ENCODE data around the gene COG5. TPM values are rescaled to one million over a fixed set of nuclear protein-coding genes. Genes with fewer than 3 reads are reported as not detected.

COG5 gene
- total and polyA plus RNA-seq, 9 of the 15 experiments (the other 6 are each of a cell fraction or from before 2014, with no cell fraction given): 15.3 to 75.1 (median 56.4) TPM

DNA sequence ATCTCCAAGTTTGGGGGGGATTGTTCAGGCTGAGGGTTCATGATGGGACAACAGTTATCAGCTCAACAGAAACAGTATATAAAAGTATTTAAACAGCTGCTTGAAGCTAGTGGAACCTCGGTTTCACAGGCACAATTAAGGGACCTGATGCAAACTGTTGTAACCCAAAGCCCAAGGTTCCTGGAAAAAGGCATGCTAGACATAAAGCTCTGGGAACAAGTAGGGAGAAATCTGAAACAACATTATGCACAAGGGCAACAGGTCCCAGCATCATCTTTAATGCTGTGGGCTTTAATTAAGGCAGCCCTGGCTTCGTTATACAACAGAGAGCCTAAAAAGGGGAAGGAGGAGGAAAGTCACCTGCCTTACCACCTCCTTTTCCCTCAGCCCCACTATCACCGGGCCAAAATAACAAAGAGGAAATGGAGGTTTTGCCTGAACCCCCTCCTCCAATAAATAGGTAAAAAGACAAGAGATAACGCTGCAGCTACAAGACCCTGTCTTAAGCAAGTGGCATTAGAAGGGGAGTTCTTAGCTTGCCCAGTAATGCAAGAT, 177.1 kb downstream of the COG5 start (continued):
- TF ChIP-seq, protein P1, sequence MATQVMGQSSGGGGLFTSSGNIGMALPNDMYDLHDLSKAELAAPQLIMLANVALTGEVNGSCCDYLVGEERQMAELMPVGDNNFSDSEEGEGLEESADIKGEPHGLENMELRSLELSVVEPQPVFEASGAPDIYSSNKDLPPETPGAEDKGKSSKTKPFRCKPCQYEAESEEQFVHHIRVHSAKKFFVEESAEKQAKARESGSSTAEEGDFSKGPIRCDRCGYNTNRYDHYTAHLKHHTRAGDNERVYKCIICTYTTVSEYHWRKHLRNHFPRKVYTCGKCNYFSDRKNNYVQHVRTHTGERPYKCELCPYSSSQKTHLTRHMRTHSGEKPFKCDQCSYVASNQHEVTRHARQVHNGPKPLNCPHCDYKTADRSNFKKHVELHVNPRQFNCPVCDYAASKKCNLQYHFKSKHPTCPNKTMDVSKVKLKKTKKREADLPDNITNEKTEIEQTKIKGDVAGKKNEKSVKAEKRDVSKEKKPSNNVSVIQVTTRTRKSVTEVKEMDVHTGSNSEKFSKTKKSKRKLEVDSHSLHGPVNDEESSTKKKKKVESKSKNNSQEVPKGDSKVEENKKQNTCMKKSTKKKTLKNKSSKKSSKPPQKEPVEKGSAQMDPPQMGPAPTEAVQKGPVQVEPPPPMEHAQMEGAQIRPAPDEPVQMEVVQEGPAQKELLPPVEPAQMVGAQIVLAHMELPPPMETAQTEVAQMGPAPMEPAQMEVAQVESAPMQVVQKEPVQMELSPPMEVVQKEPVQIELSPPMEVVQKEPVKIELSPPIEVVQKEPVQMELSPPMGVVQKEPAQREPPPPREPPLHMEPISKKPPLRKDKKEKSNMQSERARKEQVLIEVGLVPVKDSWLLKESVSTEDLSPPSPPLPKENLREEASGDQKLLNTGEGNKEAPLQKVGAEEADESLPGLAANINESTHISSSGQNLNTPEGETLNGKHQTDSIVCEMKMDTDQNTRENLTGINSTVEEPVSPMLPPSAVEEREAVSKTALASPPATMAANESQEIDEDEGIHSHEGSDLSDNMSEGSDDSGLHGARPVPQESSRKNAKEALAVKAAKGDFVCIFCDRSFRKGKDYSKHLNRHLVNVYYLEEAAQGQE (IDR thresholded peaks at IDR 0.05; ENCODE audit: borderline replicate concordance): no peak
- TF ChIP-seq, protein P1 (CRISPR knock-in tag; IDR thresholded peaks at IDR 0.05; ENCODE audit: low read depth): no peak
- TF ChIP-seq ZNF12 (CRISPR knock-in tag; IDR thresholded peaks at IDR 0.05) (no peak), L3MBTL2 (IDR thresholded peaks at IDR 0.05) (no peak), SREBF1 (IDR thresholded peaks at IDR 0.05; ENCODE audit: borderline replicate concordance, low read depth, low read length) (no peak), ATF7 (IDR thresholded peaks at IDR 0.05) (peak; percentile 35; the same call in 1 of the 2 replicates), PHF20 (IDR thresholded peaks at IDR 0.05; ENCODE audit: partially characterized antibody) (no peak), POLR3G (IDR thresholded peaks at IDR 0.05; ENCODE audit: extremely low read depth, insufficient read length, insufficient replicate concordance) (no peak), TRIM24 (IDR thresholded peaks at IDR 0.05) (peak in 1 of 2 experiments; percentile 54; a peak in 1 of 4 replicates), MCM3 (IDR thresholded peaks at IDR 0.05) (no peak), ZNF431 (CRISPR knock-in tag; IDR thresholded peaks at IDR 0.05) (no peak)
- TF ChIP-seq, protein P2, sequence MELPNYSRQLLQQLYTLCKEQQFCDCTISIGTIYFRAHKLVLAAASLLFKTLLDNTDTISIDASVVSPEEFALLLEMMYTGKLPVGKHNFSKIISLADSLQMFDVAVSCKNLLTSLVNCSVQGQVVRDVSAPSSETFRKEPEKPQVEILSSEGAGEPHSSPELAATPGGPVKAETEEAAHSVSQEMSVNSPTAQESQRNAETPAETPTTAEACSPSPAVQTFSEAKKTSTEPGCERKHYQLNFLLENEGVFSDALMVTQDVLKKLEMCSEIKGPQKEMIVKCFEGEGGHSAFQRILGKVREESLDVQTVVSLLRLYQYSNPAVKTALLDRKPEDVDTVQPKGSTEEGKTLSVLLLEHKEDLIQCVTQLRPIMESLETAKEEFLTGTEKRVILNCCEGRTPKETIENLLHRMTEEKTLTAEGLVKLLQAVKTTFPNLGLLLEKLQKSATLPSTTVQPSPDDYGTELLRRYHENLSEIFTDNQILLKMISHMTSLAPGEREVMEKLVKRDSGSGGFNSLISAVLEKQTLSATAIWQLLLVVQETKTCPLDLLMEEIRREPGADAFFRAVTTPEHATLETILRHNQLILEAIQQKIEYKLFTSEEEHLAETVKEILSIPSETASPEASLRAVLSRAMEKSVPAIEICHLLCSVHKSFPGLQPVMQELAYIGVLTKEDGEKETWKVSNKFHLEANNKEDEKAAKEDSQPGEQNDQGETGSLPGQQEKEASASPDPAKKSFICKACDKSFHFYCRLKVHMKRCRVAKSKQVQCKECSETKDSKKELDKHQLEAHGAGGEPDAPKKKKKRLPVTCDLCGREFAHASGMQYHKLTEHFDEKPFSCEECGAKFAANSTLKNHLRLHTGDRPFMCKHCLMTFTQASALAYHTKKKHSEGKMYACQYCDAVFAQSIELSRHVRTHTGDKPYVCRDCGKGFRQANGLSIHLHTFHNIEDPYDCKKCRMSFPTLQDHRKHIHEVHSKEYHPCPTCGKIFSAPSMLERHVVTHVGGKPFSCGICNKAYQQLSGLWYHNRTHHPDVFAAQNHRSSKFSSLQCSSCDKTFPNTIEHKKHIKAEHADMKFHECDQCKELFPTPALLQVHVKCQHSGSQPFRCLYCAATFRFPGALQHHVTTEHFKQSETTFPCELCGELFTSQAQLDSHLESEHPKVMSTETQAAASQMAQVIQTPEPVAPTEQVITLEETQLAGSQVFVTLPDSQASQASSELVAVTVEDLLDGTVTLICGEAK (IDR thresholded peaks at IDR 0.05): no peak
- TF ChIP-seq, protein P2 (CRISPR knock-in tag; IDR thresholded peaks at IDR 0.05): no peak
